Measurements from ENCODE around the gene PCCA.
"Not testable (repeated sequence)": the region's sequence is repeated elsewhere in the genome, so short reads cannot be mapped to it uniquely, and the experiment has no call there.

Gene PCCA

DNA sequence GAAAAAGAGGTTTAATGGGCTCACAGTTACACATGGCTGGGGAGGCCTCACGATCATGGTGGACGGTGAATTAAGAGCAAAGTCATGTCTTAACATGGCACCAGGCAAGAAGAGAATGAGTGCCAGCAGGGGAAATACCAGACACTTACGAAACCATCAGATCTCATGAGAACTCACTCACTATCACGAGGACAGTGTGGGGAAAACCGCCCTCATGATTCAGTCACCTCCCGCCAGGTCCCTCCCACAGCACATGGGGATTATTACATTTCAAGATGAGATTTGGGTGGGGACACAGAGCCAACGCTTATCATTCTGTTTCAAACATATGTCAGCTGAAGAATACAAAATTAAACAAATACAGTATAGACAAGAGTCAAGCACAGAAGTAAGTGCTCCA is 165.1 kb downstream of the PCCA start:
- DNase-seq, result no peak

DNA sequence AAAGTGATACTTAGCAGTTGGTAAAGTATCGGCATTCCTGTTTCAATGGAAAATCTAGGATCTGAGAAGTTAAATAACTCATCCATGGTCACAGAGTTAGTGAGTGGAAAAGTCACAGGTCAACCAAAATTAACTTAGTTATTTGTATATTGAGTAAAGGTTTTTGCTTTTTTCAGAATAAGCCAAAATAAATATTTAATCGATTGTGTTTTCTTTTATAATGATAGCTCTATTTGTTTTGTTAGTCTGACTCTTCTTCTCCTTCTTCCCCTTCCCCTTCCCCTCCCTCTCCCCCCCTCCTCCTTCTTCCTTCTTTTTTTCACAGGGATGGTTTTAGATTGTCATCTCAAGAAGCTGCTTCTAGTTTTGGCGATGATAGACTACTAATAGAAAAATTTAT is 173.5 kb downstream of the PCCA start:
- no peak for DNase-seq

GRCh38 chr13:100266026-100266425 is 177.1 kb downstream of the PCCA start:
- DNase-seq, result no peak

DNA sequence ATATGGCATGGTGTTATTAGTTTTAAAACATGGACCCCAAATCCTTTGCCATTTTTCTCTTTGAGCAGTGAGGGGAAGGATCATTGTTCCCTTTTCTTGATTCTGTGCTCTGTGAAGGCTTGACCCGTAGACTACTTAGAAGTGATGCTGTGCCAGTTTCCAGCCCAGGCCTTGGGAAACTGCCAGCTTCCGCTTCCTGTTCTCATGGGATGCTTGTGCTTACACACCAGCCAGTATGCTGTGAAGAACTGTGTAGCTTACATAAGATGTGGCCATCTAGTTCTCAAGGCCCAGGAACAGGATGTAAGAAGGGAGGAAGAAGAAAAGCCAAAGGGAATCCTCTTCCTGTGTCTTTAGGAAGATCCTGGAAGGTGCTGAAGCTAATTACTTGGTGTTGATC is 180.9 kb downstream of the PCCA start:
- DNase-seq, result no peak

- no peak for DNase-seq
These were observed 184.2 kb downstream of the PCCA start for GRCh38 chr13:100273138-100273537.

DNA sequence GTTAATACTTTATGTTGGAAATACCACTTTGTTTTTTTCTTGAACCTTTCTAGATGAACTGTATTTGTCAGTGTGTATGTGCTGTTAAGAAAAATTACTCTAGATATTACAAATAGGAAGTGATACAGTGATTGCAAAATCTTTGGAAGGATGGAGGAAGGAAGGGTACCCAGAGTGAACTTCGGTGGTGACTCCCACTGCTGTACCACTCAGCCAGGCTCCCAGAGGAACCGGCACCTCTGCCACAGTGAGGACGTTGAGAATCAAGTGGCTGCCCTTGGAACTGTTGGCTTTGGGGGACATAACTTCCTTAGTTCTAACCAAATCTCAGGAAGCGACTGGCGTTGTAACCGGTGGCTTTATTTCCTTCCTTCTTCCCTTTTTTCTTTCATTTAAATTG is 184.7 kb downstream of the PCCA start:
- DNase-seq, result no peak

DNA sequence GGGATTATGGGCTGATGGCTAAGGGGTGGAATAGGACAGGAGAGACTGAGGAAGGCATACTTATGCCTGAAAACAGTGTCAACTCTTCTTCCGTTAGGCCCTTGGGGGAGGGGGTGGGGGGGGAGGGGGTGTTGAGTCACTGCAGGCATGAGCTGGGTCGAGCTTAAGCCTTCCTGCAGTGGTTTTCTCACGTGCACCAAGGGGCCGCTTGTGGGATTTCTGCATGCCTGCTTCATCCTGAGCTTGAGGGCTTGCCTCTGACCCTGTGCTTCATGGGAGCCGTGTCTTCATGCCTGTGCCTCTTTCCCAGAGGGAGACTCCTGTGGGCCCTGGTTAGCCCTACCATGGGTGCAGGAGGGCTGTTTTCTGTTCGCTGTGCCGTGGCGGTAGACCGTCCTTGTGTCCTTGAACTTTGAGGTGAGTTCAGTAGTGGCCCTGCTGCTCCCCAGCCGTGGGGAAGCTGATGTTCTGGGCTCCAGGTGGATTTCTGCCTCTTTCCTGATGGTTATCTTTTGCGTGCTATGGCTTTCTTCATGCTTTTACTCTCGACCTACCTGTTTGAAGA is 186.1 kb downstream of the PCCA start:
- no peak for DNase-seq

GRCh38 chr13:100275746-100276145 is 186.9 kb downstream of the PCCA start:
- no peak for DNase-seq

DNA sequence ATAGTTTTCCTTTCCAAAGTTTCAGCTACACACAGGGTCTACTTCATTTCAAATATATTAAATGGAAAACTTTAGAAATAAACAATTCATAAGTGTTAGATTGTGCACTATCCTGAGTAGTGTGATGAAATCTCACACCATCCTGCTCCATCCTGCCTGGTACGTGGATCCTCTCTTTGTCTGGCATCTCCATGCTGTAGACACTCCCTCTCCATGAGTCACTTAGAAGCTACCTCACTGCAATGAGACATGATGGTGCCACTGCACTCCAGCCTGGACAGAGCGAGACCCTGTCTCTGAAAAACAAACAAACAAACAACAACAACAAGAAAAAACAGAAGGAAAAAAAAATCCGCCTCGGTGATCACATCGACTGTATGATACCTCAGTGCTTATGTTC is 191.8 kb downstream of the PCCA start:
- DNase-seq, result no peak

DNA sequence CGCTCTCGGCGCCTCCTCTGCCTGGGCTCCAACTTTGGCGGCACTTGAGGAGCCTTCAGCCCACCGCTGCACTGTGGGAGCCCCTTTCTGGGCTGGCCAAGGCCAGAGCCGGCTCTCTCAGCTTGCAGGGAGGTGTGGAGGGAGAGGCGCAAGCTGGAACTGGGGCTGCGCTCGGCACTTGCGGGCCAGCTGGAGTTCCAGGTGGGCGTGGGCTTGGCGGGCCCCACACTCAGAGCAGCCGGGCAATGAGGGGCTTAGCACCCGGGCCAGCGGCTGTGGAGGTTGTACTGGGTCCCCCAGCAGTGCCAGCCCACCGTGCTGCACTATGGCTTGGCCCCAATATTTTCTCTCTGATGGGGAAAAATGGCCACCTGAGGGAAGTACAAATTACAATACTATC is 193.4 kb downstream of the PCCA start:
- DNase-seq, result not testable (repeated sequence)

GRCh38 chr13:100290165-100290801 is 201.4 kb downstream of the PCCA start:
- DNase-seq, result no peak

DNA sequence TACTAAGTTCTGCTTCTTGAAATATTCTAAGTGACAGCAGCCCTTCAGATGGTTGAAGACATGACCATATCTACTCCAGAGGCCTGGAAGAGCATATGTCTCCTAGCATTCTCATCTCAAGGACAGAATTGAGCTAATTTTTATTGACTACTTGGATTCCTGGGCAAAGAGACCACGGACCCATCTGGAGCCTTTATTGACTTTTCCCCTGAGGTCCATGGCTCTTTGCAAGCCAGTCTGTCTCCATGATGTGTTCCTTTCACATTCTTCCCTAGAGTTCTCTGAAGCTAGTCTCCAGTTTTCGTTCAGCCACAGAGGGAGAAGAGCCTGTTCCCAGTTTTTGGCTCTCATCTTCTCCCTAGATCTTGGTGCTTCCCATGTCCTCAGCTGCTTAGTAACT is 202.7 kb downstream of the PCCA start:
- no peak for DNase-seq

DNA sequence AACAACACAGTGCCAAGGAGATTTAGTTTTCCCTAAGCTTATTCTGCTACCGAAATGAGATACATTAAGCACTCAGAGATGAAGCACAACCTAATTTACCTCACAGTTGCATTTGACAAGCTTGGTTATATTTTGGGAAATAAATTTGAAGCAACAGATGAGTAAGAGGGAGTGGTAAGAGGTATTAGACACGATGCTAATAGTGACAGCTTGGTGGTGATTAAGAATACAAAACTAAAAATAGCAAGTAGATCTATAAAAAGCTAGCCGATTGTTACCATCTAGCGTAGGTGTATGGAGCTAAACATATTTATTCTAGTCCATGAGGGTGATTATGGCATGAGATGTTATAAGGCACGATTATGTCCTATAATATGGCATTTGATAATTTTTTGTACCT is 208.5 kb downstream of the PCCA start:
- no peak for DNase-seq

DNA sequence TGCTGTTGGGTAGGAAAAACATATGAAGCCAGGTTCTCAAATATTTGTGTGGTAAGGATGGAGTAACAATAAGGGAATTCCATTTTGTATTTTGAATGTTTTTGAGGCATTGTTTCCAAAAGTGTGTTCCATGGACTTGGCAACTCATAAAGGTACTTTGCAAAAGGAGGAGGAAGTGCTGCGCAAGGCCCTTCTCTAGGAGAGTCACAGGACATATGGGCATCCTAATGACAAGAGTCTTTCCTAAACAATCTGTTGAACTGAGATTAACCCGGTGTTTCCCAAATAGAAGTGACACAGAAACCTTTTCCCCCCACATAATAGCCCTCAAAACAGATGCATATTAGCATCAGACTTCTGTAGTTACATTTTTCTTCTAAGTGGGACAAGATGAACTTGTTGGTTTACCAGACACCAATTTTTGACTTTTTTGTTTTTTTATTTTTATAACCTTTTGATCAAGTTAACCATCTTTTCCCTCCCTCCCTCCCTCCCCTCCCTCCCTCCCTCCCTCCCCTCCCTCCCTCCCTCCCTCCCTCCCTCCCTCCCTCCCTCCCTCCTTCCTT is 209.3 kb downstream of the PCCA start:
- DNase-seq, result no peak

DNA sequence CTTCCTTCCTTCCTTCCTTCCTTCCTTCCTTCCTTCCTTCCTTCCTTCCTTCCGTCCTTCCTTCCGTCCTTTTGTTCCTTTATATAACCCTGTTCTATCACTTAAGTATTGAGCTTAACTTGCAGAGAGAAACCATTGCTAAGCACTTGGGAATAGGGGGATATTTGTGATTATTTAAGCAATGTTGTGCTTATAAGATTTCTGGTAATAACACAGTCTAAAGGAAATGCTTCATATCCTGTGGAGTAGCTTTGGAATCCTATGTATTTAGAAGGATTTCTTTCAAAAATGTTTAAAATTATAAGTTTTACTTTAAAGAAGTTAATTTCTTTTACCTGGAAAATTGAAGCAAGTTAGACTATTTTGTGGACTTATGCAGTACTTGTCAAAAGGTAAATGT is 209.8 kb downstream of the PCCA start:
- no peak for DNase-seq

DNA sequence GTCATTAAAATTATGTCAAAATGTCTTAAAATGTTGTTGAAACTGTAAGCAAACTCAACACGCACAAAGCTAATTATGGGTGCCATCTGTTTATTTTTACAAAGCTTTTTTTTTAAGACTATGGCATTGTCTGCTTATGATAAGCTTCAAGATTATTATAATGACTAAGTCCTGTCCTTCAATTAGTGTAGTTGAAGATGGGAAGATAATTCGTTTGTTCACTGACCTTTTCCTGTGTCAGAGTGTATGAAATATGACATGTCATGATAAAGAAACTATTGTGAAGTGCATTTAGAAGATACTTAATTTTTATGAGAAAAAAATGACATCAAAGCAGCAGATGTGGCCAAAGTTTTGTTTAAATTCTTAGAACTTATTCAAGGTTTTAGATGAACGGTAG is 211.3 kb downstream of the PCCA start:
- DNase-seq, result no peak

DNA sequence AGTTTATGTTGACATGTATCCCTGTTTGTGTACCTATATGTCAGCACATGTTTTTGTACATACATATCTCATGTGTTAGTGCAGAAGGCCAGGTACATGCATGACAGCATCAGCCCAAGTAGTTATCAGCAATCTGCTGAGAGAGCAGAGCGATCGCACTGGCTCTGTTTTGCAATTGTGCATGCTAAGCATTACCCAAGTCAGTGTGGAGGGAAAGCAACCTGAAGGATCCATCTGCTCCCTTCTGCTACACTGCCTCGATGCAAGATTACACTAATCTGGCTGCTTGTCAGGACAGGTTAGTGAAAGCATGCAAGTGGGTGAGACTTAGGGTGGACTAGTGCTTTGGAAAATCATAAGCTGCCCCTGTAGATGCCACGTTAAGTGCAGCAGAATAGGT is 211.8 kb downstream of the PCCA start:
- no peak for DNase-seq

- no peak for DNase-seq
These were observed 212.5 kb downstream of the PCCA start for GRCh38 chr13:100301418-100301817.

DNA sequence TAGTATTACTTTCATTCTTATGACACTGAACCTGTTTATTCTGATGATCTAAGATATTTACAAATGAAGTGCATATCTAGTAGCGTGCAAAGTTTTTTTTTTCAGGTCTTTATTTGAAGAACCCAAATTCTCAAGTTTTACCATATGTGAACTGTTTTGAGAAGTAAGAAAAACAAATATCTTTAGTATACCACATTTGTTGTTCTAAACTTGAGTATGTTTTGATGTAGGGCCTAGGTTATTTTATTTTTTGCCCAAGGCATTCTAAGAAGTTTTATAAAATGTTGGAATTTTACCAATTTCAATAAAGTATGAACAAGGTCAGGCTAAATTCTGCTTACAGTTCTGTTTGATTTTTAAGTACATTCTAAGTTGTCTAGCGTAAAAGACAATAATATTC is 213.5 kb downstream of the PCCA start:
- no peak for DNase-seq

DNA sequence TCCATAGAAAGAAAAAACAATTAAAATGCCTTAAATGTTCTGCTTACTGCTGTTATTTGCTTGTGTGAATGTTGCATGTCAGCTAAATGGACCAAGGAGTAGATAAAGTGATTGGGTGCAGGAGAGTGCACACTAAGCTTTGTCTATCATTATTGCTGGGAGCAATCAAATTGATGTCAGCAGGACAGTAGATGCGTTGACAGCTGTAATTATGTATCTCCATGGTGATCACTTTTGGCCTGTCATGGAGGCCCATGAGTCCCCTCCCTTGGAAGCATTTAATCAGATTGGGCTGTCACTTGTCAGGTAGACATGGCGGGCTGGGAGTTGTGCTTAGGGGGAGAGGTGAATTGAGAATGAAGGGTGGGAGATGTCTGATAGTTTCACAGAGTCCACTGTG is 215.3 kb downstream of the PCCA start:
- no peak for DNase-seq

- DNase-seq, result no peak
These were observed 216.5 kb downstream of the PCCA start for GRCh38 chr13:100305398-100305797.

GRCh38 chr13:100306030-100306429 is 217.1 kb downstream of the PCCA start:
- no peak for DNase-seq

- no peak for DNase-seq
These were observed 217.6 kb downstream of the PCCA start for GRCh38 chr13:100306434-100306999.

GRCh38 chr13:100314132-100314910 is 225.4 kb downstream of the PCCA start:
- DNase-seq, result no peak
